OCI-LY7 (cell line): ENCODE measurements around the gene H6PD.

Source experiments
- EZH2phosphoT487 ChIP-seq: fragments of 200-600 bp; sonication (generic); IDR thresholded peaks from 2 replicates; pipeline ENCODE4 v1.6.1; 2018; ENCODE audit warnings: low read depth, borderline replicate concordance, mild to moderate bottlenecking, mixed run types, antibody characterized with exemption, low read length, moderate library complexity, mixed read lengths
- TF ChIP-seq, protein P1 (sequence below): fragments of 200-600 bp; sonication (generic); conservative IDR thresholded peaks from 2 replicates; pipeline ENCODE4 v1.5.1; 2014; ENCODE audit warnings: mild to moderate bottlenecking, antibody characterized with exemption, low read length, moderate library complexity, mixed read lengths

DNA sequence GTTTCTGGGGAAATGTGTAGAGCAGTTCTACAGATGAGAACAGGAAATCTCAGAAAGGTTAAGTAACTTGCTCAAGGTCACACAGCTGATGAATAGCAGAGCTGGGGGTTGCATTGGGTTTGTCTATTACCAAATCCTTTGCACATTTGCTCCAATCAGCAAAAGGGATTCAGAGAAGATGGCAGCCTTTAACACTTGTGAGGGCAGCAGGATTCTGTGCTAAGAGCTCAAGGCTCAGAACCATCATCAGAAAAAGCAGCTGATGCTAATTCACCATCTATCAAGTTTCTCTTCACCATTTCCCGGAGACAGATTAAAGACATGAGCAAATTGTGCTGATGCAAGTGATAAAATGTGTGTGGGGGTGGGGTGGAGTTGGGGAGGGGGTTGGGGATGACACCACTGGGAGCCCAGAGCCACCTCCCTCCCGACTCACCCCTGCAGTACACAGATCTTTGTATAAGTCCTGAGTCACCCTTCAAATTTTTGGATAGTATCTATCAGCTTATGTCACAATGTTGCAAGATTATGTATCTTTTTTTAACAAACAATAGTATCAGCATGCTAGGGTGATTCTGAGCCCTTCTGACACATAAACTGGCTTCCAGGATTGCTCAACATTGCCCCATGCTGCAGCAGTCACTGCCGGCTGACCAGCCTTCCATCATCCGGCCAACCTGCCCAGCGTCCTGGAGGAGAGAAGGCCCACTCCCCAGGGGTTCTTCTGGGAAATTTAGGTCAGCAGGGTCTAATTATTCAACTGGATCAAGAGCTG lies 55.3 kb downstream of the H6PD start:
- TF ChIP-seq, protein P1, sequence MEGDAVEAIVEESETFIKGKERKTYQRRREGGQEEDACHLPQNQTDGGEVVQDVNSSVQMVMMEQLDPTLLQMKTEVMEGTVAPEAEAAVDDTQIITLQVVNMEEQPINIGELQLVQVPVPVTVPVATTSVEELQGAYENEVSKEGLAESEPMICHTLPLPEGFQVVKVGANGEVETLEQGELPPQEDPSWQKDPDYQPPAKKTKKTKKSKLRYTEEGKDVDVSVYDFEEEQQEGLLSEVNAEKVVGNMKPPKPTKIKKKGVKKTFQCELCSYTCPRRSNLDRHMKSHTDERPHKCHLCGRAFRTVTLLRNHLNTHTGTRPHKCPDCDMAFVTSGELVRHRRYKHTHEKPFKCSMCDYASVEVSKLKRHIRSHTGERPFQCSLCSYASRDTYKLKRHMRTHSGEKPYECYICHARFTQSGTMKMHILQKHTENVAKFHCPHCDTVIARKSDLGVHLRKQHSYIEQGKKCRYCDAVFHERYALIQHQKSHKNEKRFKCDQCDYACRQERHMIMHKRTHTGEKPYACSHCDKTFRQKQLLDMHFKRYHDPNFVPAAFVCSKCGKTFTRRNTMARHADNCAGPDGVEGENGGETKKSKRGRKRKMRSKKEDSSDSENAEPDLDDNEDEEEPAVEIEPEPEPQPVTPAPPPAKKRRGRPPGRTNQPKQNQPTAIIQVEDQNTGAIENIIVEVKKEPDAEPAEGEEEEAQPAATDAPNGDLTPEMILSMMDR = no peak
- TF ChIP-seq EZH2phosphoT487 = no peak
